GM12878 (cell line): ENCODE data around the gene FSD1L. TPM values are rescaled to one million over a fixed set of nuclear protein-coding genes. Genes with fewer than 3 reads are reported as not detected.
A peak's percentile ranks its signal among the peaks of the same experiment; 100 is the strongest.

Experiments used
- BHLHE40 ChIP-seq, 2 experiments: fragments of 450-650 bp in 1 of 2; IDR thresholded peaks; 2 replicates each; pipeline ENCODE4 v1.6.1; 2011 to 2017; ENCODE audit warnings: low read depth in 2 of 2, borderline replicate concordance in 1 of 2, improper control_type of control experiment in 1 of 2, low read length in 1 of 2, mild to moderate bottlenecking in 1 of 2
- E2F4 ChIP-seq: IDR thresholded peaks from 2 replicates; pipeline ENCODE4 v1.6.1; 2012; ENCODE audit warnings: low read depth, low read length, improper control_type of control experiment
- GATAD2B ChIP-seq: fragments of 450-650 bp; conservative IDR thresholded peaks from 2 replicates; pipeline ENCODE4 v1.6.1; 2017; ENCODE audit warnings: low read depth, mild to moderate bottlenecking, moderate library complexity
- IKZF2 ChIP-seq, 2 experiments: fragments of 450-650 bp; IDR thresholded peaks; 2 replicates each; pipeline ENCODE4 v1.6.1; 2017; ENCODE audit warnings: mild to moderate bottlenecking in 2 of 2, moderate library complexity in 2 of 2
- MEF2B ChIP-seq: fragments of 450-650 bp; IDR thresholded peaks from 2 replicates; pipeline ENCODE4 v1.6.1; 2018; ENCODE audit warnings: mild to moderate bottlenecking, moderate library complexity; ENCODE audit not compliant: partially characterized antibody, poor library complexity, severe bottlenecking
- MXI1 ChIP-seq: fragments of 150-350 bp; IDR thresholded peaks from 2 replicates; pipeline ENCODE4 v1.6.1; 2011; ENCODE audit warnings: low read depth, mild to moderate bottlenecking, inconsistent platforms, low read length, improper control_type of control experiment
- MYC ChIP-seq: IDR thresholded peaks from 2 replicates; pipeline ENCODE4 v1.6.1; 2011; ENCODE audit warnings: mild to moderate bottlenecking, low read length, moderate library complexity, inconsistent platforms; ENCODE audit not compliant: insufficient read depth, insufficient replicate concordance, insufficient read length, severe bottlenecking
- NR2F1 ChIP-seq: fragments of 450-650 bp; conservative IDR thresholded peaks from 2 replicates; pipeline ENCODE4 v1.6.1; 2017; ENCODE audit warnings: mild to moderate bottlenecking
- POLR2AphosphoS2 ChIP-seq: IDR thresholded peaks from 2 replicates; pipeline ENCODE4 v1.6.1; 2011; ENCODE audit warnings: low read depth, mild to moderate bottlenecking, low read length, improper control_type of control experiment, moderate library complexity
- RB1 ChIP-seq: fragments of 450-650 bp; formaldehyde crosslinking; IDR thresholded peaks from 2 replicates; pipeline ENCODE4 v1.6.1; 2017; ENCODE audit warnings: mild to moderate bottlenecking, borderline replicate concordance
- SIX5 ChIP-seq: IDR thresholded peaks from 2 replicates; pipeline ENCODE4 v1.6.1; 2011; ENCODE audit warnings: mild to moderate bottlenecking, low read depth, low read length, moderate library complexity; ENCODE audit not compliant: severe bottlenecking
- TBL1XR1 ChIP-seq: IDR thresholded peaks from 2 replicates; pipeline ENCODE4 v1.6.1; 2012; ENCODE audit warnings: low read depth, low read length, improper control_type of control experiment
- YBX1 ChIP-seq: fragments of 450-650 bp; IDR thresholded peaks from 2 replicates; pipeline ENCODE4 v1.6.1; 2016; ENCODE audit warnings: antibody characterized with exemption
- ZBTB40 ChIP-seq: fragments of 450-650 bp; IDR thresholded peaks from 2 replicates; pipeline ENCODE4 v1.6.1; 2016; ENCODE audit warnings: mild to moderate bottlenecking, moderate library complexity, borderline replicate concordance
- ZNF24 ChIP-seq: fragments of 450-650 bp; IDR thresholded peaks from 2 replicates; pipeline ENCODE4 v1.6.1; 2017; ENCODE audit warnings: antibody characterized with exemption, mild to moderate bottlenecking
- polyA plus RNA-seq, 11 experiments: library from polyadenylated mRNA; depleted of rRNA in 4 of 11; unstranded in 6 of 11; stranded (reverse) in 5 of 11; fragments of >200 nt; fragmentation: Nextera tagmentation in 4 of 11; fragmentation: Illumina TruSeq in 1 of 11; extraction: Ambion mirVana in 4 of 11; extraction: Trizol in 1 of 11; gene quantifications; 1 replicate in 1 of 11; 2 replicates in 10 of 11; pipeline versions ENCODE4 v1.2.1 to v1.2.3, GENCODE V29; 2011 to 2016; ENCODE audit warnings: inconsistent platforms in 2 of 11, missing spikeins in 2 of 11, low read depth in 1 of 11
- total RNA-seq, 4 experiments: library from RNA; depleted of rRNA in 3 of 4; stranded (reverse); fragments of >200 nt in 3 of 4; fragmentation: Illumina TruSeq in 1 of 4; extraction: Trizol in 1 of 4; gene quantifications; 2 replicates each; pipeline versions ENCODE4 v1.2.1 to v1.2.3, GENCODE V29; 2013 to 2021
- TF ChIP-seq, protein P1 (sequence below): fragments of 150-350 bp; IDR thresholded peaks from 2 replicates; pipeline ENCODE4 v1.6.1; 2014; ENCODE audit warnings: mild to moderate bottlenecking, low read depth, low read length
- TF ChIP-seq, protein P2 (sequence below): fragments of 450-650 bp; conservative IDR thresholded peaks from 2 replicates; pipeline ENCODE4 v1.6.1; 2017; ENCODE audit warnings: mild to moderate bottlenecking, moderate library complexity
- TF ChIP-seq, protein P3 (sequence below): fragments of 450-650 bp; IDR thresholded peaks from 2 replicates; pipeline ENCODE4 v1.6.1; 2017; ENCODE audit warnings: mild to moderate bottlenecking

Gene FSD1L
- total and polyA plus RNA-seq, 10 of the 15 experiments (the other 5 are each of a cell fraction or from before 2014, with no cell fraction given), result 11.9 to 52.4 (median 17.0) TPM

- TF ChIP-seq E2F4 (no peak), NR2F1 (peak; percentile 91), IKZF2 (IDR thresholded peaks at IDR 0.05) (peak; percentile 72), BHLHE40 (IDR thresholded peaks at IDR 0.05; ENCODE audit: borderline replicate concordance in 1 of 2, low read depth in 2 of 2, low read length in 1 of 2) (peak in 1 of 2 experiments; percentile 17; a peak in 1 of 4 replicates), POLR2AphosphoS2 (peak; percentile 82), TBL1XR1 (no peak), MEF2B (no peak), MYC (no peak), MXI1 (peak; percentile 42), GATAD2B (peak; percentile 64; the same call in 1 of the 2 replicates), YBX1 (no peak), RB1 (no peak), SIX5 (peak; percentile 24), ZNF24 (no peak), ZBTB40 (peak; percentile 23; the same call in 1 of the 2 replicates)
- TF ChIP-seq, protein P1, sequence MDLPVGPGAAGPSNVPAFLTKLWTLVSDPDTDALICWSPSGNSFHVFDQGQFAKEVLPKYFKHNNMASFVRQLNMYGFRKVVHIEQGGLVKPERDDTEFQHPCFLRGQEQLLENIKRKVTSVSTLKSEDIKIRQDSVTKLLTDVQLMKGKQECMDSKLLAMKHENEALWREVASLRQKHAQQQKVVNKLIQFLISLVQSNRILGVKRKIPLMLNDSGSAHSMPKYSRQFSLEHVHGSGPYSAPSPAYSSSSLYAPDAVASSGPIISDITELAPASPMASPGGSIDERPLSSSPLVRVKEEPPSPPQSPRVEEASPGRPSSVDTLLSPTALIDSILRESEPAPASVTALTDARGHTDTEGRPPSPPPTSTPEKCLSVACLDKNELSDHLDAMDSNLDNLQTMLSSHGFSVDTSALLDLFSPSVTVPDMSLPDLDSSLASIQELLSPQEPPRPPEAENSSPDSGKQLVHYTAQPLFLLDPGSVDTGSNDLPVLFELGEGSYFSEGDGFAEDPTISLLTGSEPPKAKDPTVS, result no peak
- TF ChIP-seq, protein P2, sequence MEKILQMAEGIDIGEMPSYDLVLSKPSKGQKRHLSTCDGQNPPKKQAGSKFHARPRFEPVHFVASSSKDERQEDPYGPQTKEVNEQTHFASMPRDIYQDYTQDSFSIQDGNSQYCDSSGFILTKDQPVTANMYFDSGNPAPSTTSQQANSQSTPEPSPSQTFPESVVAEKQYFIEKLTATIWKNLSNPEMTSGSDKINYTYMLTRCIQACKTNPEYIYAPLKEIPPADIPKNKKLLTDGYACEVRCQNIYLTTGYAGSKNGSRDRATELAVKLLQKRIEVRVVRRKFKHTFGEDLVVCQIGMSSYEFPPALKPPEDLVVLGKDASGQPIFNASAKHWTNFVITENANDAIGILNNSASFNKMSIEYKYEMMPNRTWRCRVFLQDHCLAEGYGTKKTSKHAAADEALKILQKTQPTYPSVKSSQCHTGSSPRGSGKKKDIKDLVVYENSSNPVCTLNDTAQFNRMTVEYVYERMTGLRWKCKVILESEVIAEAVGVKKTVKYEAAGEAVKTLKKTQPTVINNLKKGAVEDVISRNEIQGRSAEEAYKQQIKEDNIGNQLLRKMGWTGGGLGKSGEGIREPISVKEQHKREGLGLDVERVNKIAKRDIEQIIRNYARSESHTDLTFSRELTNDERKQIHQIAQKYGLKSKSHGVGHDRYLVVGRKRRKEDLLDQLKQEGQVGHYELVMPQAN, result peak; percentile 28; the same call in 1 of the 2 replicates
- TF ChIP-seq, protein P3, sequence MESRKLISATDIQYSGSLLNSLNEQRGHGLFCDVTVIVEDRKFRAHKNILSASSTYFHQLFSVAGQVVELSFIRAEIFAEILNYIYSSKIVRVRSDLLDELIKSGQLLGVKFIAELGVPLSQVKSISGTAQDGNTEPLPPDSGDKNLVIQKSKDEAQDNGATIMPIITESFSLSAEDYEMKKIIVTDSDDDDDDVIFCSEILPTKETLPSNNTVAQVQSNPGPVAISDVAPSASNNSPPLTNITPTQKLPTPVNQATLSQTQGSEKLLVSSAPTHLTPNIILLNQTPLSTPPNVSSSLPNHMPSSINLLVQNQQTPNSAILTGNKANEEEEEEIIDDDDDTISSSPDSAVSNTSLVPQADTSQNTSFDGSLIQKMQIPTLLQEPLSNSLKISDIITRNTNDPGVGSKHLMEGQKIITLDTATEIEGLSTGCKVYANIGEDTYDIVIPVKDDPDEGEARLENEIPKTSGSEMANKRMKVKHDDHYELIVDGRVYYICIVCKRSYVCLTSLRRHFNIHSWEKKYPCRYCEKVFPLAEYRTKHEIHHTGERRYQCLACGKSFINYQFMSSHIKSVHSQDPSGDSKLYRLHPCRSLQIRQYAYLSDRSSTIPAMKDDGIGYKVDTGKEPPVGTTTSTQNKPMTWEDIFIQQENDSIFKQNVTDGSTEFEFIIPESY, result no peak
Measured at GRCh38 chr9:105557804-105558610, 110.2 kb downstream of the FSD1L start, which contains the start of gene FKTN (continued).
